GM12891 (cell line): ENCODE measurements around the gene PRKACA.

Source experiments
- DNase-seq: peaks from one replicate; pipeline ENCODE4 v3.0.0; 2011; ENCODE audit warnings: low spot score; ENCODE audit not compliant: insufficient read length
- FAIRE-seq: peaks from 2 replicates; lab custom pipeline; 2011; peaks lifted over from hg19 to GRCh38; lab: Jason Lieb, UNC
- PAX5 ChIP-seq: IDR thresholded peaks from 2 replicates; pipeline ENCODE4 v1.6.1; 2011; ENCODE audit warnings: low read length, moderate library complexity, mild to moderate bottlenecking; ENCODE audit not compliant: insufficient read depth, severe bottlenecking
- POLR2A ChIP-seq: IDR thresholded peaks from 2 replicates; pipeline ENCODE4 v1.6.1; 2011; ENCODE audit warnings: low read depth, low read length, control low read depth
- POLR2AphosphoS5 ChIP-seq: IDR thresholded peaks from 2 replicates; pipeline ENCODE4 v1.6.1; 2011; ENCODE audit warnings: low read depth, low read length, control low read depth
- POU2F2 ChIP-seq: IDR thresholded peaks from 2 replicates; pipeline ENCODE4 v1.6.1; 2011; ENCODE audit warnings: low read depth, mild to moderate bottlenecking, control low read depth, low read length, moderate library complexity
- SPI1 ChIP-seq: IDR thresholded peaks from 2 replicates; pipeline ENCODE4 v1.6.1; 2011; ENCODE audit warnings: low read depth, low read length, control low read depth
- TAF1 ChIP-seq: IDR thresholded peaks from 2 replicates; pipeline ENCODE4 v1.6.1; 2011; ENCODE audit warnings: low read depth, low read length, control low read depth

Gene PRKACA

DNA sequence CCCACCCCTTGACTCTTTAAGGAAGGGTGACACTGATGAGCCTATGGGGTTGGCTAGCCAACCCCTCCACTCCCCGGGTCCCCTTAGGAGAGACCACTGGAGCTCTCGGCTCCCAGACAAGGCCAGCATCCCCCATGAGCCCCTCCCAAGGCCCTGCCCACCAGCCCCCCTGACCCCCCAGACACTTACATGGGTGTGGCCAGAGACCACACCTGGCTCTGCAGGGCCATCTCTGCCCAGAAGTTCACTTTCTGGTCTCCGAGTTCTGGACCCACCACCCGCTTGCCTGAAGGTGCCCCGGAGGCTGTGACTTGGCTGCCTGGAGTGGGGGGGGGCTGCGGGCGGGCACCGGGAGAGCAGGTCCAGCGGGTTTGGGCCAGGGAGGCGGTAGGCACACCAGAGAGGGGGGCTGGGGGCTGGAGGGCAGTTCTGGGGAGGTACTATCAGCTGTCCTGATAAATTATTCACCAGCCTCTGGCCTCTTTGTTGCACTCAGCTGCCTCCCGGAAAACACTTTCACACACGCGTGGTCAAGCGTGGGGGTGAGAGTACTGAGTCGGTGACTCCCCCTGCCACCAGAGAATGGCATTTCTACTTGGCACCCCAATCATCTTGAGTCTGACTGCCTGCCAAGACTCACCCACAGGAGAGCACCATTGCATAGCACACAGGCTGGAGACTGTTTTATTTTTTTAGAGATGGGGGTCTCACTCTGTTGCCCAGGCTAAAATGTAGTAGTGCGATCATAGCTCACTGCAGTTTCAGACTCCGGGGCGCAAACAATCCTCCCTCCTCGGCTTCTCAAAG is 55.6 kb downstream of the PRKACA start, which contains the start of gene PALM3:
PALM3 (minus strand) TSS at position 326 of the 807 bp plus-strand sequence; CDS start at position 230, 96 bp downstream.
- no peak for FAIRE-seq
- TF ChIP-seq TAF1 (no peak), PAX5 (no peak), POU2F2 (no peak), POLR2A (no peak), POLR2AphosphoS5 (no peak), SPI1 (no peak)
- DNase-seq: no peak

DNA sequence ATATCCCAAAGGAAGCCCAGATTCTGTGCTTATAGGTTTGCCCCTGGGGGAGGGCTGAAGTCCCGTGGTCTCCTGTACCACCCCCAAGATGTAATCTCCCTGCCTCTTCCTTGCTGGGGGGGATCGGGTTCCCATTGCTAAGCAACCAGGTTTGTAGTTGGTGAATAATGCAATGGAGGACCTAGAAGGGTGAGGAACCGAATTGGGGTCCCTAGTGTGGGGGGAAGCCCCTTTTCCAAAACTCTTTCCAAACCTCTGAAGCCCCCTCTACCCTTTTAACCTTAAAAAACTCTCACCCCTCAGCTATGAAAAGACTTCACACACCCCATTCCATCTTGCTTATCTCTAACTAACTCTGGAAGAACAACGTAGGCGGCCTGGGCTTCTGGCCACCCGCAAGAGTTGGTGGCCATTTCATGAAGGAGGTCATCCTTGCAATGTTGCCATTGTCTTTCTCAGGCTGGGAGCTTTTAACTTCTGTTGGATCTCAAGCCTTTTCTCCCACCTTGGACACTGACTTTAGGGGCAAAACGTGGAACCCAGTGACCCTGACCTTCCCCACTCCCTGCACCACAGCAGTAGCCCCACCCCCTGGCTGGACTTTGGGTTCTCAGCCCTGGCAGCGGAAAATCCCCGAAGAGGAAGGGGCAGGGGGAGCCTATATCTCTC is 56.3 kb downstream of the PRKACA start:
- TF ChIP-seq POLR2A: no peak
- TF ChIP-seq SPI1: no peak
- TF ChIP-seq POU2F2: no peak
- no peak for DNase-seq
- FAIRE-seq: no peak

DNA sequence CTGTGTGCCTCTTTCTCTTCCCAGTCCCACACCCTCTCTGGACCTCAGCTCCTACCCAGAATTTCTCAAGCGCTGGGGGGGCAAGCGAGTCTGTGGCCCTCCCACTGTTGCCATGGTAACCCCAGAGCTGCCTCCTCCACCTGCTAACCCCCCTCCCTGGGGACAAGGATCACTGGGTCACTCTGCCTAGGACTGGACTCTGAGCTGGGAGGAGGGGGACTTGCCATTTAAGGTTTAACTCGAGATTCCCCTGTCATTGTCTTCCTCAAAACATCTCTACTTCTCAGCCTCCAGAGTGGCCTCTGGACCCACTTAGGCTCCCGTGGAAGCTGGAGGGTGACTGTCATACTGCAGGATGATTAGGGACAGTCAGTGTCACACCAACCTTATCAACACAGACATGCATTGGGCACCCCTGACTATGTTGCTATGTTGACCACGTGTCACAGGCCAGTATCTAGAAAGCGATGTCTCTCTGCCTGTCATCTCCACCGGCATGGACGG is 57.9 kb downstream of the PRKACA start:
- DNase-seq (peak; percentile 3), FAIRE-seq (no peak)
- TF ChIP-seq TAF1 (no peak), POLR2A (no peak), POU2F2 (no peak), POLR2AphosphoS5 (no peak), SPI1 (no peak), PAX5 (no peak)

DNA sequence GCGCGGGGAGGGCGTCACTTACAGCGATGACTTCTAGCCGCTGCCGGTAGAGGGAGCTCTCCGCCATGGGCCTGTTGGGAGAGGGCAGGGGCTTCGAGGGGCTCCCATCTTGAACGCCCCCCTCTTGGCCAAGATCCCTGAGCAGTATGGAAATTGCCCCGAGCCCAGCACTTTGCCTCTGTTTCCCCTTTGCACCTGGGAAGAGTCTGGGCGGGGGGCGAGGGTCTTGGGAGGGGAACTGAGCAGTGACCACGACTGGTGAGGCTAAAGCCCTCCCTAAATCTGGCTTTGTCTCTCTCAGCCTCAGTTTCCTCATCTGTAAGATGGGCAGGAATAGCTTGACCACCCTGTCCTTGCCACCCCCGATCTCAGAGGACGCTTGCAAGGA is 58.5 kb downstream of the PRKACA start:
- TF ChIP-seq POU2F2 (no peak), PAX5 (no peak), TAF1 (no peak), POLR2AphosphoS5 (no peak), SPI1 (no peak), POLR2A (no peak)
- FAIRE-seq (no peak), DNase-seq (peak; percentile 57)

DNA sequence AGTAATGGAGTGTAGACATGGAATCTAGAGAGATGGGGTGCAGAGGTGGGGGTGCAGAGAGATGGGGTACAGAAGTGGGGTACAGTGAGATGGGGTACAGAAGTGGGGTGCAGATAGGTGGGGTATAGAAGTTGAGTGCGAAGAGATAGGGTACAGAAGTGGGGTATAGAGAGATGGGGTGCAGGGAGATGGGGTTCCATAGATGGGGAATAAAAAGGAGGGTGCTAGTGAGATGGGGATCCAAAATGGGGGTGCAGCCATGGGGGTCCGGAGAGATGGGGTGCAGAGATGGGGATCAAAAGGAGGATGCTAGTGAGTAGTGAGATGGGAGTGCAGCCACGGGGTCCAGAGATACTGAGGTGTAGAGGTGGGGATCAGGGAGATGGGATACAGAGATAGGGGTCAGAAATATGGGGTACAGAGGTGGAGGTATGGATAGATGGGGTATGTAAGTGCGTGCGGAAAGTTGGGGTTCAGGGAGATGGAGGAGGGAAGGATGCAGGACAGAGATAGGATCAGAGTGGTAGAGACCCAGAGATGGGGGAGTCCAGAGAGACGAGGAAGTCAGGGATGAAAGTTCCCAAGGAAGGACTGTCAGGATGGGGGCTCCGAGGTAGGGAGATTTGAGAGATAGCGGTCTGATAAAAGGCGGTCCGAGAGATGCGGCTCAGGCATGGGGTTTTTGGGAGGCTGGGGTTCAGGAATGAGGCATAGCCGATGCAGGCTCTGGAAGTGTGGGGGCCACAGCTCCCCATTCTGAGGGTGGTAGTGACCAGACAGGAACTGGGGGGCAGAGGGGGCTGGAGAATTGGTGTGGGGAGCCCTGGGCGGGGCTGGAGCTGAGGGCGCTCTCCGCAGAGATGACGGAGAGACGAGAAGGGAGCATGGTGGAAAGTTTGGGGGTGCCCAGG is 59.1 kb downstream of the PRKACA start:
- FAIRE-seq (no peak), DNase-seq (no peak)
- TF ChIP-seq POLR2AphosphoS5: no peak

DNA sequence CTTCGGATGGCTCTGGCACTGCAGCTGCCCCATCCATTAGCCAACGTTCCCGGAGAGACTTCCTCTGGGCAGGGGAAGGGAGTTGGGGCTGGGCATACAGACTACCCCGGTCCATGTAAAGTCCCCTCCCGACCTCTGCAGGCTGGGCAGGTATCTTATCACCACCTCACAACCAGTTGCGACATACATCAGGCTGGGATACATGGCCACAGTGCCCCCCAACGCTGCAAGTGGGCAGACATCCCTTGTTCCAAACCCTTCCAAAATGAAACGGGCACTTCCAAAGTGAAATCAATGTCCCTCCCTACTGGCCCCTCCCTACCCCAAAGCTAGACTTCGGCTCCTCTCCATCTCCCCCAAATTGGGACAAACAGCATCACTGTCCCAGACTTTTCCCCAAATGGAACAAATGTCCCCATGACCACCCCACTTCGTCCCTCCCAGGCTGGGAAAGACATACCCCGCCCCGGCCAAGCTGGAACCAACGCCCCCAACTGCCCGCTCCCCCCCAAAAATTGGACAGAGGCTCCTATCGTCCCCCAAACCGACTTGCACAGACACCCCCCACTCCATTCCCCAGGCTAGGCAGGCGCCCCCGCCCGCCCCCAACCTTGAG is 60.7 kb downstream of the PRKACA start:
- no peak for FAIRE-seq
- TF ChIP-seq POU2F2: no peak
- no peak for DNase-seq

DNA sequence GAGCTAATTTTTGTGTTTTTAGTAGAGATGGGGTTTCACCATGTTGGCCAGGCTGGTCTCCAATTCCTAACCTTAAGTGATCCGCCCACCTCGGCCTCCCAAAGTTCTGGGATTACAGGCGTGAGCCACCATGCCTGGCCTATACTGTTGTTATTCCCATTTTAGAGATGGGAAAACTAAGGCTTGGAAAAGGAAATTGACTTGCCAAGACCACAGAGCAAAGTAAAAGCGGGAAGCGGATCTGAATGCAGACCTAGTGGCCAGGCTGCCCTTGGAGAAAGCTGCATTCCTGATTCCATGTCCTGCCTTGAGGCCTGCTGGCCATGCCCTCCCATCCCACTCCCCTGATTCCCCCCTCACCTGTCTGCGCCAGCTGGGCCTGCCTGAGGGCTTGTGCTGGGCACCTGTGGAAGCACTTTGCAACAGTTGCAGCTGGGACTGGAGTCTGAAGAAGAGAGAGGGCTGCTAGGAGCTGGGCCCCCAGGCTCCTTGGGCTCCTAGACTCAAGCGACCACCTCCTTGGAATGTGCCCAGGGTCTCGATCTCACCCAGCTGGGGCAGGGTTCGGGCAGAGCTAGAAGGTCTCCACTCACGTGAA is 61.4 kb downstream of the PRKACA start:
- no peak for FAIRE-seq
- no peak for DNase-seq
- TF ChIP-seq PAX5 (no peak), POLR2AphosphoS5 (no peak), POLR2A (no peak), SPI1 (no peak), POU2F2 (no peak), TAF1 (no peak)

DNA sequence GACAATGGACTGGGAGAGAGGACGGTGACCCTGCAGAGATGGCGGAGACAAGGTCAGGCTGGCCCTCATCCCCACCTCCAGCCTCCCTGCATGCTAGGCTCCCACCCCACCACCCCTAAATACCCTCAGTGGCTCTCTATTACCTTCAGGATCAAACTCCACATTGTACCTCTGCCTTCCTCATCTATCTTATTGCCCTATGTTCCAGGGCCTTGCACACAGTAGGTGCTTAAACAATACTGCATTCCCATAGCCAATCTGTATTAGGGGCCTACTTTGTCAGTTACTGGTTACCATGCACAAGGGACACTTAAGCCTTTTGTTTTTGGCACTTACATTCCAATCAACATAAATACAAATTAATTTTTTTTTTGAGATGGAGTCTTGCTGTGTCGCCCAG is 62.2 kb downstream of the PRKACA start:
- DNase-seq: no peak
- TF ChIP-seq POU2F2 (no peak), TAF1 (no peak), POLR2A (no peak), SPI1 (no peak), PAX5 (no peak), POLR2AphosphoS5 (no peak)
- FAIRE-seq: no peak

DNA sequence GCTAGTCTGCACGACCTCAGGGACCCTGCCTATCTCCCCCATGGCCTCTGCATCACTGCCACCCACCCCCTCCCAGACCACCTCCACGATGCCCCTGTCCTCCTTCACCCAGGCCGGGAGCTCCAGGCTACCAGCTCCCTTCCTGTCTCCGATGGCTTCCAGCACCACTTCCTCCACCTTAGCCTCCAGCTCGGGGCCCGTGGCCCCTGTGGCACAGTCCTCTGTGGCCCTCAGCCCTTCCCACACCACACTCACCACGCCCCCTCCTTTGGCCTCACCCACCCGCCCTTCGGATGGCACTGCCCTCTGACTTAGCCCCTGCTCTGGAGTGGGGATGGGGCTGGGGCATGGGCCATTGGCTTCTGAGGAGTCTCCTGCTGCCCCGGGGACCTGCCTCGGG is 62.8 kb downstream of the PRKACA start:
- TF ChIP-seq POLR2AphosphoS5: no peak
- TF ChIP-seq PAX5: no peak
- TF ChIP-seq SPI1: no peak
- no peak for TF ChIP-seq POLR2A
- TF ChIP-seq TAF1: no peak
- no peak for FAIRE-seq

More for the DNA sequence above, 62.8 kb downstream of the PRKACA start:
- no peak for DNase-seq
